ENCODE results near the gene CD82. TPM values are rescaled to one million over a fixed set of nuclear protein-coding genes. Genes with fewer than 3 reads are reported as not detected.

Gene CD82
- total and polyA plus RNA-seq, 3 donors from 2014 or later: 5.0 to 13.7 (median 13.0) TPM

GRCh38 chr11:44630511-44631210, 65.2 kb downstream of the CD82 start:
- Histone ChIP-seq H3K36me3 (ENCODE audit: low read depth, missing control alignments) (no peaks in the 10 kb centered on the region), H3K4me1 (no peaks in the 10 kb centered on the region), H3K27me3 (no peaks in the 10 kb centered on the region), H3K27ac (no peak overlapping the region), H3K4me3 (no peak overlapping the region), H3K9me3 (no peaks in the 10 kb centered on the region)
- peak; percentile 10 for DNase-seq
- intact Hi-C loops (cut with DNase I; ENCODE audit: low total_unique reads): no loop called here
- 91 to 95% methylated on average over 7 of the region's 7 CpGs for WGBS, 2 donors
- TF ChIP-seq POLR2A (IDR thresholded peaks at IDR 0.05) (no peak), CTCF (IDR thresholded peaks at IDR 0.05) (no peak)

- H3K27me3 ChIP-seq: no peaks in the 10 kb centered on the region
- 92 to 96% methylated on average over 6 of the region's 6 CpGs for WGBS, 2 donors
- H3K4me1 ChIP-seq: no peaks in the 10 kb centered on the region
- no peak overlapping the region for H3K4me3 ChIP-seq
- no peak for TF ChIP-seq CTCF (IDR thresholded peaks at IDR 0.05)
- no peak for TF ChIP-seq POLR2A (IDR thresholded peaks at IDR 0.05)
- intact Hi-C loops (cut with DNase I; ENCODE audit: low total_unique reads): no loop called here
- H3K9me3 ChIP-seq: no peaks in the 10 kb centered on the region
- H3K36me3 ChIP-seq (ENCODE audit: low read depth, missing control alignments): no peaks in the 10 kb centered on the region
- no peak overlapping the region for H3K27ac ChIP-seq
- DNase-seq: peak; percentile 9
Measured at GRCh38 chr11:44631831-44632230, 66.4 kb downstream of the CD82 start.

GRCh38 chr11:44632466-44633123, 67.1 kb downstream of the CD82 start:
- WGBS, 2 donors: 67 to 72% methylated on average over 7 to 10 of the region's 10 CpGs
- Histone ChIP-seq H3K27me3 (no peaks in the 10 kb centered on the region), H3K4me3 (no peak overlapping the region), H3K36me3 (ENCODE audit: low read depth, missing control alignments) (no peaks in the 10 kb centered on the region), H3K4me1 (no peaks in the 10 kb centered on the region), H3K9me3 (no peaks in the 10 kb centered on the region), H3K27ac (no peak overlapping the region)
- intact Hi-C loops (cut with DNase I; ENCODE audit: low total_unique reads): no loop called here
- TF ChIP-seq CTCF (IDR thresholded peaks at IDR 0.05) (no peak), POLR2A (IDR thresholded peaks at IDR 0.05) (no peak)
- peak; percentile 41 for DNase-seq

GRCh38 chr11:44633641-44634040, 68.2 kb downstream of the CD82 start:
- WGBS, 2 donors: 76 to 77% methylated on average over 6 of the region's 6 CpGs
- intact Hi-C loops (cut with DNase I; ENCODE audit: low total_unique reads): no loop called here
- DNase-seq: peak; percentile 17
- Histone ChIP-seq H3K36me3 (ENCODE audit: low read depth, missing control alignments) (no peaks in the 10 kb centered on the region), H3K4me3 (no peak overlapping the region), H3K9me3 (no peaks in the 10 kb centered on the region), H3K27me3 (no peaks in the 10 kb centered on the region), H3K27ac (no peak overlapping the region), H3K4me1 (no peaks in the 10 kb centered on the region)
- TF ChIP-seq POLR2A (IDR thresholded peaks at IDR 0.05) (no peak), CTCF (IDR thresholded peaks at IDR 0.05) (peak in 1 of 3 experiments; percentile 10)
